ENCODE data around the gene ACY1. TPM values are rescaled to one million over a fixed set of nuclear protein-coding genes. Genes with fewer than 3 reads are reported as not detected.

ACY1 gene
- total RNA-seq, 4 donors from 2014 or later: 165 to 426 (median 250) TPM

DNA sequence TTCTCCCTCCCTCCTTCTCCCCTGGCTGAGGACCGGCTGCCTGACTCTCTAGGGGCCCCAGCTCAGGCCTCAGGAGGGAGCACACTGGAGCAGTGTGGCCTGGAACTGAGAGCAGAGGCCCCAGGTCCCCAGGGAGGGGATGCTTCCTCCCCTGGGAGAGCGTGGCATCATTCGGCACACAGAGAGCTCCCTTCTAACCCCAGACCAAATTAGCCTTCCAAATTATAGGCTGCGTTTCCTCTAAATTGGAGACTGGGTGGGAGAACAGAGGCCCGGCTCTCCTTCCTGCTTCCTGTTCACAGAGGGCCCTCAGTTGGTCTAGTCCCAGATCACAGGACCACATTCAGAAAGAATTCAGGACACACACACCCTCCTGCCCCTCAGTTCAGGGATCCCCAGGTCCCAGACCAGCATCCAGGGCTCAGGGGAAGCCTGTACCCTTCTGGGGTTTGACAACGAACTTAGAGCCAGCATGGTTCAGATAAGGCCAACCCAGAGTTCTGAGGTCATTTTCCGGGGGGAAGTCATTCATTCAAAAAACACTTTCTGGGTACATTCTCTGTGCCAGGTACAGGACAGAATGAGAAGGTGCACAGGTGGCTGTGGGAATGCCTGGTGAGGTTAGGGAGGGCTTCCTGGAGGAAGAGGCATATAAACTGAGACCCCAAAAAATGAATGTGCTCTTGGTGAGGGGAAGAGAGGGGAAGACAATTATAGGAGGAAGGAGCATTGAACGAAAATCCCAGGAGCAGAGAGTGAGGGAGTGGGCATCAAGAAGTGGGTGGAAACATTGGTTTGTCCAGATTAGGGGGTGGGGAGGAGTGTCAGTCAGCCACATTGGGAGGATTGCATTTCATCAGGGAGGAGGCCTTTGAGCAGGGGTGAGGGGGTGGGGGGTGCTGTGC, 40.8 kb downstream of the ACY1 start:
- in situ Hi-C loops (cut with MboI; ENCODE audit: low pct_ligation_motif_present in 1 of 4, low pct_unique_long_range_greater_than_20kb in 1 of 4, low sequenced_read_pairs in 3 of 4): loop anchor here in 2 of 4 donors (25.0 kb wide), 1 partner anchor 313 kb away; no protein-coding TSS in a partner anchor
- H3K27ac ChIP-seq: no peak overlapping the region
- WGBS, 2 donors (ENCODE audit: low coverage in 1 of 2): 69 to 70% methylated on average over 2 to 7 of the region's 8 CpGs

DNA sequence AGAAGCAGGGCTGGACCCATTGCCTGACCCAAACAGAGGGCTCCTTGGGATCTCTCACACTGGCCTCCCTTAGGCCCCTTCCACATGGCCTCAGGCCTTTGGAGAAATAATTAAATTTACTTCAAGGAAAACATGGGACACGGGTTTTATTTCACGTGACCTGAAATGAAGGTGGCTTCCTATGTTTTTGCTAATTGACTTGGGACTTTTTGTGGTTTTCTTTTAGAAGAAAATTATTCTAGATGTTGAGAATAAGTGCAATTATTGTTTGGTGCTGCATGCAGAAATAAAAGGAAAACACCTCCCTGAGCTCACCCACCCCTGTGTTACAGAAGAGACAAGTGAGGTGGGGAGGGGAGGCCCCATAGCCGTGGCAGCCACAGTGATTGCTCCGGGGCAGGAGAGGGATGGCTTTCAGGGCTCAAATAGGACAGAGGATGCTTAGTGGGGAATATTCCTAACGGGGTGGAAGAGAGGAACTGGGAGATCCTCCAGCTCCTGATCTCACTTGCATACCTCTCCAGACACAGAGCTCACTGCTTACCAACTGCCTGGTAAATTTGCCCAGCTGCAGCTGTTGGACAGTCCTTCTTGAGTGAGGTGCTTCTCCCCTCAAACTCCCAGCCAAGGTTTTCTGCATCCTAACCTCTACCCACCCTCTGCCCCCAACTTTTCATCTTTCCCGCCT, 41.6 kb downstream of the ACY1 start:
- no peak overlapping the region for H3K27ac ChIP-seq
- in situ Hi-C loops (cut with MboI; ENCODE audit: low pct_ligation_motif_present in 1 of 4, low pct_unique_long_range_greater_than_20kb in 1 of 4, low sequenced_read_pairs in 3 of 4): loop anchor here in 2 of 4 donors (25.0 kb wide), 1 partner anchor 312 kb away; no protein-coding TSS in a partner anchor
- 80 to 90% methylated on average over 3 to 6 of the region's 6 CpGs for WGBS, 2 donors (ENCODE audit: low coverage in 1 of 2)
- no peak overlapping the region for H3K4me3 ChIP-seq
- H3K4me1 ChIP-seq: no peaks in the 10 kb centered on the region
- no peak for DNase-seq
- H3K27me3 ChIP-seq: no peaks in the 10 kb centered on the region
- no peaks in the 10 kb centered on the region for H3K36me3 ChIP-seq
- no peaks in the 10 kb centered on the region for H3K9me3 ChIP-seq
- intact Hi-C loops (cut with DNase I; ENCODE audit: low total_unique reads): no loop called here
- TF ChIP-seq, protein P1, sequence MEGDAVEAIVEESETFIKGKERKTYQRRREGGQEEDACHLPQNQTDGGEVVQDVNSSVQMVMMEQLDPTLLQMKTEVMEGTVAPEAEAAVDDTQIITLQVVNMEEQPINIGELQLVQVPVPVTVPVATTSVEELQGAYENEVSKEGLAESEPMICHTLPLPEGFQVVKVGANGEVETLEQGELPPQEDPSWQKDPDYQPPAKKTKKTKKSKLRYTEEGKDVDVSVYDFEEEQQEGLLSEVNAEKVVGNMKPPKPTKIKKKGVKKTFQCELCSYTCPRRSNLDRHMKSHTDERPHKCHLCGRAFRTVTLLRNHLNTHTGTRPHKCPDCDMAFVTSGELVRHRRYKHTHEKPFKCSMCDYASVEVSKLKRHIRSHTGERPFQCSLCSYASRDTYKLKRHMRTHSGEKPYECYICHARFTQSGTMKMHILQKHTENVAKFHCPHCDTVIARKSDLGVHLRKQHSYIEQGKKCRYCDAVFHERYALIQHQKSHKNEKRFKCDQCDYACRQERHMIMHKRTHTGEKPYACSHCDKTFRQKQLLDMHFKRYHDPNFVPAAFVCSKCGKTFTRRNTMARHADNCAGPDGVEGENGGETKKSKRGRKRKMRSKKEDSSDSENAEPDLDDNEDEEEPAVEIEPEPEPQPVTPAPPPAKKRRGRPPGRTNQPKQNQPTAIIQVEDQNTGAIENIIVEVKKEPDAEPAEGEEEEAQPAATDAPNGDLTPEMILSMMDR (IDR thresholded peaks at IDR 0.05): no peak
- TF ChIP-seq EP300 (IDR thresholded peaks at IDR 0.05; ENCODE audit: low read depth) (no peak), POLR2AphosphoS5 (IDR thresholded peaks at IDR 0.05) (no peak), POLR2A (IDR thresholded peaks at IDR 0.05) (no peak)

More for the DNA sequence above, 40.8 kb downstream of the ACY1 start:
- TF ChIP-seq, protein P1 (IDR thresholded peaks at IDR 0.05): no peak
- TF ChIP-seq POLR2AphosphoS5 (IDR thresholded peaks at IDR 0.05) (no peak), EP300 (IDR thresholded peaks at IDR 0.05; ENCODE audit: low read depth) (no peak), POLR2A (IDR thresholded peaks at IDR 0.05) (no peak)
- no peaks in the 10 kb centered on the region for H3K27me3 ChIP-seq
- no peak for DNase-seq
- no peaks in the 10 kb centered on the region for H3K36me3 ChIP-seq
- intact Hi-C loops (cut with DNase I; ENCODE audit: low total_unique reads): no loop called here
- H3K4me1 ChIP-seq: no peaks in the 10 kb centered on the region
- no peaks in the 10 kb centered on the region for H3K9me3 ChIP-seq
- no peak overlapping the region for H3K4me3 ChIP-seq

DNA sequence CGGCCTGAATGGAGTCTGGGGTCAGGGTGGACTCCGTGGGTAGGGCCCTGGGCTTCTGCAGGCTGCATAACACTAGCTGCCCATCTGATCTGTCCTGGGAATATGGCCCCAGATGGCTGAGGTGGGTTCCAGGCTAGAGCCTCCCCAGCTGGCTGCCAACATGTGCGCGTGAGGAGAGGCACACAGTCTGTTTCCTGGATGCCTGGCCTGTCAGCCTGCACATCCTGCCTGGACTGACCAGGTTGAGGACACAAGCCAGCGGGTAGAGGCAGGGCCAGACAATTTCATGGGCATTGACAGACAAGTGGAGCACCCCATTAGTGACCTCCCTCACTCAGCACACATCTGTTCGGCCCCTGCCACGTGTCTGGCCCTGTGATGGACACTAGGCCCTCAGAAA, 42.1 kb downstream of the ACY1 start:
- H3K27me3 ChIP-seq: no peaks in the 10 kb centered on the region
- WGBS, 2 donors (ENCODE audit: low coverage in 1 of 2): 93% methylated on average over 7 of the region's 7 CpGs; no CpG with 5 or more reads in 1 of the 2 donors
- TF ChIP-seq POLR2AphosphoS5 (IDR thresholded peaks at IDR 0.05) (no peak), EP300 (IDR thresholded peaks at IDR 0.05; ENCODE audit: low read depth) (no peak), POLR2A (IDR thresholded peaks at IDR 0.05) (no peak)
- TF ChIP-seq, protein P1 (IDR thresholded peaks at IDR 0.05): no peak
- intact Hi-C loops (cut with DNase I; ENCODE audit: low total_unique reads) (no loop called here), in situ Hi-C loops (cut with MboI; ENCODE audit: low pct_ligation_motif_present in 1 of 4, low pct_unique_long_range_greater_than_20kb in 1 of 4, low sequenced_read_pairs in 3 of 4) (no loop called here)
- no peaks in the 10 kb centered on the region for H3K36me3 ChIP-seq
- H3K4me3 ChIP-seq: no peak overlapping the region
- DNase-seq: no peak
- no peak overlapping the region for H3K27ac ChIP-seq
- H3K4me1 ChIP-seq: no peaks in the 10 kb centered on the region
- H3K9me3 ChIP-seq: no peaks in the 10 kb centered on the region

DNA sequence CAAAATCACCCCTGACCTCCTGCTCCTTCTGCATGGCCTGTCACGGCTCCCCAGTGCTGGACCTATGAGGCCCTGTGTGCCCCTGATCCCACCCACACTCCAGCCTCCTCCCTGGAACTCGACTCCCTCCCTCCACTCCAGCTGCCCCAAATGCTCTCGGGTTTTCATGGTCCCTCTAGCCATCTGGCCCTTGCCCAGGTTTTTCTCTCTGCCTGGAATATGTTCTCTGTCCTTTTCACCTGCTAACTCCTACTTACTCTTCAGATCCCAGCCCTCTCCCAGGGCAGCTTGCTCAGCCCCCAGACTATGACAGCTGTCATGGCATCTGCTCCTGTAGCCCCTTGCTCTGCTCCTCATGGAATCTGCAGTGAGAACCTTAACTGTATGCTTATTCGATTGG, 42.7 kb downstream of the ACY1 start:
- no peak overlapping the region for H3K4me3 ChIP-seq
- no peak overlapping the region for H3K27ac ChIP-seq
- 60 to 72% methylated on average over 2 to 4 of the region's 4 CpGs for WGBS, 2 donors (ENCODE audit: low coverage in 1 of 2)
- H3K4me1 ChIP-seq: no peaks in the 10 kb centered on the region
- in situ Hi-C loops (cut with MboI; ENCODE audit: low pct_ligation_motif_present in 1 of 4, low pct_unique_long_range_greater_than_20kb in 1 of 4, low sequenced_read_pairs in 3 of 4): no loop called here
- H3K36me3 ChIP-seq: no peaks in the 10 kb centered on the region
- H3K9me3 ChIP-seq: no peaks in the 10 kb centered on the region
- no peak for DNase-seq
- TF ChIP-seq, protein P1 (IDR thresholded peaks at IDR 0.05): no peak
- no peak for TF ChIP-seq POLR2A (IDR thresholded peaks at IDR 0.05)
- H3K27me3 ChIP-seq: no peaks in the 10 kb centered on the region
- intact Hi-C loops (cut with DNase I; ENCODE audit: low total_unique reads): no loop called here
